ENCODE measurements around the gene SKA2. TPM values are rescaled to one million over a fixed set of nuclear protein-coding genes. Genes with fewer than 3 reads are reported as not detected.

Gene SKA2
- total and polyA plus RNA-seq, 4 donors: 10.5 to 29.6 (median 11.7) TPM

DNA sequence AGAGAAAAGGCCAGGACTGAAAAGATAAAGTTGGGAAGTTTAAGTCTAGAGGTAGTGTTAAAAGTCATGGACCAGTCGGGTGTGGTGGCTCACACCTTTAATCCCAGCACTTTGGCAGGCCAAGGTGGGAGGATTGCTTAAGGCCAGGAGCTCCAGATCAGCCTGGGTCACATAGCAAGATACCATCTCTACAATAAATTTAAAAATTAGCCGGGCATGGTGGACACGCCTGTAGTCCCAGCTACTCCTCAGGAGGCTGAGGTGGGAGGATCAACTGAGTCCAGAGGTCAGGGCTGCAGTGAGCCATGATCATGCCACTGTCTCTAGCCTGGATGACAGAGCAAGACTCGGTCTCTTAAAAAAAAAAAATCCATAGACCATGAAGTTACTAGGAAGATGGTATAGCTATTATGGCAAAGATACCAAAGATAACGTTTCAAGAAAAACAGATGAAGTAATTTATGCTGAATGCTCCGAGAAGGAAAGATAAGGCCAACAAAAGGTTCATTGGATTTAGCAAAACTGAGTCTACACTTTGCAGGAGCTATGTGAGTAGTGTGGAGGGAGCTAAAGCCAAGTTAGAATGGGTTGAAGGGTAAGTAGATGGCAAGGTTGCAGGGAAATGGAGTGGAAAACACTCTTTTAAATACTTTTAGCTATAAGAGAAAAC is 60.0 kb downstream of the SKA2 start:
- peaks cover 0 to 4% (median 2%) of the 10 kb centered on the region in 4 donors for H3K36me3 ChIP-seq (ENCODE audit: control insufficient read depth in 4 of 4, insufficient read depth in 3 of 4, low read depth in 1 of 4, low read length in 3 of 4)
- TF ChIP-seq FOXA1 (IDR thresholded peaks at IDR 0.05) (no peak), RAD21 (IDR thresholded peaks at IDR 0.05) (no peak), SP1 (IDR thresholded peaks at IDR 0.05) (no peak), TAF1 (conservative IDR thresholded peaks at IDR 0.05) (no peak), EGR1 (IDR thresholded peaks at IDR 0.05; ENCODE audit: low read depth in 2 of 2) (no peak), NR2F2 (IDR thresholded peaks at IDR 0.05) (no peak), FOXA2 (IDR thresholded peaks at IDR 0.05) (no peak), HNF4A (conservative IDR thresholded peaks at IDR 0.05) (no peak), YY1 (IDR thresholded peaks at IDR 0.05) (no peak), GABPA (IDR thresholded peaks at IDR 0.05 in 1 of 2, conservative IDR thresholded peaks at IDR 0.05 in 1 of 2) (no peak), HNF4G (IDR thresholded peaks at IDR 0.05) (no peak), JUND (IDR thresholded peaks at IDR 0.05) (no peak)
- TF ChIP-seq, protein P1, sequence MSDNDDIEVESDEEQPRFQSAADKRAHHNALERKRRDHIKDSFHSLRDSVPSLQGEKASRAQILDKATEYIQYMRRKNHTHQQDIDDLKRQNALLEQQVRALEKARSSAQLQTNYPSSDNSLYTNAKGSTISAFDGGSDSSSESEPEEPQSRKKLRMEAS (IDR thresholded peaks at IDR 0.05): no peak
- TF ChIP-seq, protein P2, sequence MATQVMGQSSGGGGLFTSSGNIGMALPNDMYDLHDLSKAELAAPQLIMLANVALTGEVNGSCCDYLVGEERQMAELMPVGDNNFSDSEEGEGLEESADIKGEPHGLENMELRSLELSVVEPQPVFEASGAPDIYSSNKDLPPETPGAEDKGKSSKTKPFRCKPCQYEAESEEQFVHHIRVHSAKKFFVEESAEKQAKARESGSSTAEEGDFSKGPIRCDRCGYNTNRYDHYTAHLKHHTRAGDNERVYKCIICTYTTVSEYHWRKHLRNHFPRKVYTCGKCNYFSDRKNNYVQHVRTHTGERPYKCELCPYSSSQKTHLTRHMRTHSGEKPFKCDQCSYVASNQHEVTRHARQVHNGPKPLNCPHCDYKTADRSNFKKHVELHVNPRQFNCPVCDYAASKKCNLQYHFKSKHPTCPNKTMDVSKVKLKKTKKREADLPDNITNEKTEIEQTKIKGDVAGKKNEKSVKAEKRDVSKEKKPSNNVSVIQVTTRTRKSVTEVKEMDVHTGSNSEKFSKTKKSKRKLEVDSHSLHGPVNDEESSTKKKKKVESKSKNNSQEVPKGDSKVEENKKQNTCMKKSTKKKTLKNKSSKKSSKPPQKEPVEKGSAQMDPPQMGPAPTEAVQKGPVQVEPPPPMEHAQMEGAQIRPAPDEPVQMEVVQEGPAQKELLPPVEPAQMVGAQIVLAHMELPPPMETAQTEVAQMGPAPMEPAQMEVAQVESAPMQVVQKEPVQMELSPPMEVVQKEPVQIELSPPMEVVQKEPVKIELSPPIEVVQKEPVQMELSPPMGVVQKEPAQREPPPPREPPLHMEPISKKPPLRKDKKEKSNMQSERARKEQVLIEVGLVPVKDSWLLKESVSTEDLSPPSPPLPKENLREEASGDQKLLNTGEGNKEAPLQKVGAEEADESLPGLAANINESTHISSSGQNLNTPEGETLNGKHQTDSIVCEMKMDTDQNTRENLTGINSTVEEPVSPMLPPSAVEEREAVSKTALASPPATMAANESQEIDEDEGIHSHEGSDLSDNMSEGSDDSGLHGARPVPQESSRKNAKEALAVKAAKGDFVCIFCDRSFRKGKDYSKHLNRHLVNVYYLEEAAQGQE (IDR thresholded peaks at IDR 0.05): no peak
- TF ChIP-seq, protein P3, sequence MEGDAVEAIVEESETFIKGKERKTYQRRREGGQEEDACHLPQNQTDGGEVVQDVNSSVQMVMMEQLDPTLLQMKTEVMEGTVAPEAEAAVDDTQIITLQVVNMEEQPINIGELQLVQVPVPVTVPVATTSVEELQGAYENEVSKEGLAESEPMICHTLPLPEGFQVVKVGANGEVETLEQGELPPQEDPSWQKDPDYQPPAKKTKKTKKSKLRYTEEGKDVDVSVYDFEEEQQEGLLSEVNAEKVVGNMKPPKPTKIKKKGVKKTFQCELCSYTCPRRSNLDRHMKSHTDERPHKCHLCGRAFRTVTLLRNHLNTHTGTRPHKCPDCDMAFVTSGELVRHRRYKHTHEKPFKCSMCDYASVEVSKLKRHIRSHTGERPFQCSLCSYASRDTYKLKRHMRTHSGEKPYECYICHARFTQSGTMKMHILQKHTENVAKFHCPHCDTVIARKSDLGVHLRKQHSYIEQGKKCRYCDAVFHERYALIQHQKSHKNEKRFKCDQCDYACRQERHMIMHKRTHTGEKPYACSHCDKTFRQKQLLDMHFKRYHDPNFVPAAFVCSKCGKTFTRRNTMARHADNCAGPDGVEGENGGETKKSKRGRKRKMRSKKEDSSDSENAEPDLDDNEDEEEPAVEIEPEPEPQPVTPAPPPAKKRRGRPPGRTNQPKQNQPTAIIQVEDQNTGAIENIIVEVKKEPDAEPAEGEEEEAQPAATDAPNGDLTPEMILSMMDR (IDR thresholded peaks at IDR 0.05; ENCODE audit: low read depth, low read length, missing input control): no peak
- TF ChIP-seq, protein P4, sequence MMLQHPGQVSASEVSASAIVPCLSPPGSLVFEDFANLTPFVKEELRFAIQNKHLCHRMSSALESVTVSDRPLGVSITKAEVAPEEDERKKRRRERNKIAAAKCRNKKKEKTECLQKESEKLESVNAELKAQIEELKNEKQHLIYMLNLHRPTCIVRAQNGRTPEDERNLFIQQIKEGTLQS (IDR thresholded peaks at IDR 0.05): no peak
- TF ChIP-seq, protein P5, sequence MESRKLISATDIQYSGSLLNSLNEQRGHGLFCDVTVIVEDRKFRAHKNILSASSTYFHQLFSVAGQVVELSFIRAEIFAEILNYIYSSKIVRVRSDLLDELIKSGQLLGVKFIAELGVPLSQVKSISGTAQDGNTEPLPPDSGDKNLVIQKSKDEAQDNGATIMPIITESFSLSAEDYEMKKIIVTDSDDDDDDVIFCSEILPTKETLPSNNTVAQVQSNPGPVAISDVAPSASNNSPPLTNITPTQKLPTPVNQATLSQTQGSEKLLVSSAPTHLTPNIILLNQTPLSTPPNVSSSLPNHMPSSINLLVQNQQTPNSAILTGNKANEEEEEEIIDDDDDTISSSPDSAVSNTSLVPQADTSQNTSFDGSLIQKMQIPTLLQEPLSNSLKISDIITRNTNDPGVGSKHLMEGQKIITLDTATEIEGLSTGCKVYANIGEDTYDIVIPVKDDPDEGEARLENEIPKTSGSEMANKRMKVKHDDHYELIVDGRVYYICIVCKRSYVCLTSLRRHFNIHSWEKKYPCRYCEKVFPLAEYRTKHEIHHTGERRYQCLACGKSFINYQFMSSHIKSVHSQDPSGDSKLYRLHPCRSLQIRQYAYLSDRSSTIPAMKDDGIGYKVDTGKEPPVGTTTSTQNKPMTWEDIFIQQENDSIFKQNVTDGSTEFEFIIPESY (IDR thresholded peaks at IDR 0.05): no peak
- WGBS: 92% methylated on average over 6 of the region's 6 CpGs
- H3K4me3 ChIP-seq (ENCODE audit: low read depth in 1 of 3, low read length in 3 of 3): no peak overlapping the region
- DNase-seq (ENCODE audit: low spot score): no peak
- H3K9ac ChIP-seq (ENCODE audit: low read depth in 1 of 2, low read length in 2 of 2): no peak overlapping the region
- H3K4me1 ChIP-seq (ENCODE audit: control insufficient read depth in 4 of 4, insufficient read depth in 4 of 4, low read length in 3 of 4): no peaks in the 10 kb centered on the region
- H3K9me3 ChIP-seq (ENCODE audit: control insufficient read depth in 4 of 4, low read length in 3 of 4): no peaks in the 10 kb centered on the region
- H3K27ac ChIP-seq (ENCODE audit: low read depth in 1 of 2, low read length in 2 of 2): no peak overlapping the region
- H3K27me3 ChIP-seq (ENCODE audit: control insufficient read depth in 4 of 4, insufficient read depth in 4 of 4, low read length in 3 of 4): no peaks in the 10 kb centered on the region

All from liver (tissue), 9 donors.